ENCODE measurements around the gene ZCCHC8.

ZCCHC8 gene

DNA sequence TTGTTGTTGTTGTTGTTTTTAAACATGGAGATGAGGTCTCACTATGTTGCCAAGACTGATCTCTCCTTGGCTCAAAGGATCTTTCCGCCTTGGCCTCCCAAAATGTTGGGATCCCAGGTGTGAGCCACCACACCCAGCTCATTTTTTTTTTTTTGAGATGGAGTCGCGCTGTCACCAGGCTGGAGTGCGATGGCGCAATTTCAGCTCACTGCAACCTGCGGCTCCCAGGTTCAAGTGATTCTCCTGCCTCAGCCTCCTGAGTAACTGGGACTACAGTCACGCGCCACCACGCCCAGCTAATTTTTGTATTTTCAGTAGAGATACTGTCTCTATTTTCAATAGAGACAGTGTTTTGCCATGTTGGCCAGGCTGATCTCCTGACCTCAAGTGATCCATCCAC, 73.3 kb downstream of the ZCCHC8 start:
- DNase-seq (ENCODE audit: low spot score), result no peak

GRCh38 chr12:122423258-122424165, 77.2 kb downstream of the ZCCHC8 start:
- peak; percentile 55 for DNase-seq (ENCODE audit: low spot score)

- peak; percentile 68 for DNase-seq (ENCODE audit: low spot score)
Observed at GRCh38 chr12:122422730-122423257, 77.9 kb downstream of the ZCCHC8 start.

DNA sequence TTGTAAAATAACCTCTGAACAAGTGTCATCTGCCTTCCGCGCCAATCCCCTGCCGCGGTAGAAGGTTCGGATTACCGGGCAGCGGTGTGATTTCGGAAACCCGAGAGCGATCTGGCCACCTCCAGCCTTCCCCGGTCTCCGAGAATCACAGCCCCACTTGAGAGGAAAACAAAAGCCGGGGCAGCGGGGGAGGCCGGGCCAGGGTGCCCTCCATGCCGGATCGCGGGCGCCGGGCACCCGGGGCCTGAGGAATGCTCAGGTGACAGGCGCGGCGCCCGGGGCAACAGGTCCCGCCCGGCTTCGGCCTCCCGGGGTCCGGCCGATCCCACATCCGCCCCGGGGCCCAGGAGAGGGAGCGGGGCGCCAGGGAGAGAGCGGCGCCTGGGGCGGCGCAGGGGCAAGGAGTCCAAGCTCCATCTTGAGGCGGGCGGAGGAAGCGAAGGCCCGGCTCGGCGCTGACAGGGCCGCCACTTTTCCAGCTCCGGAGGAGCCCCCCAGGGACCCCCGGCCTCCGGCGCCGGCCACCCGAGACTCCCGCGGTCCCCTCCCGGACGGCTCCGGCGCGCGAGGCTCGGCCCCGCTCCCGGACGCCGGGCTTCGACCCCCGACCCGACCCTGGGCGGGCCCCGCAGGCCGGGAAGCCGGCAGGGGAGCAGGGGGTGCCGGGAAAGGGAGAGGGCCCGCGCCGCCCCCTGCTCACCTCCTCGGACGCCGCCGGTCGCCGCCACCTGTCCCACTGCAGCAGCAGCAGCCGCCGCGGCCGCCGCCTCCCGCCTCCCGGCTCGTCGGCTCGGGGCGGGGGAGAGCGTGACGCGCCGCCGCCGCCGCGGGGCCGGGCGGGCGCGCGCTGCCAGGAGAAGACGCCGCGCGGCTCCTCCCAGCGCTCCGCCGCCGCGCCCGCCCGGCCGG, 78.7 kb downstream of the ZCCHC8 start, which contains the start of gene CLIP1:
CLIP1 (minus strand) TSS at position 849 of the 909 bp plus-strand sequence. CDS start 42,217 bp downstream, outside the sequence.
- peak; percentile 87 for DNase-seq (ENCODE audit: low spot score)
